NCI-H524 treated with DMSO at 0.1 percent for 48 hours (cell line): ENCODE results near the gene HYDIN.
"Not testable (repeated sequence)": the region's sequence is repeated elsewhere in the genome, so short reads cannot be mapped to it uniquely, and the experiment has no call there.

ENCODE experiments used
- DNase-seq: peaks from one replicate; lab custom pipeline; 2025; lab: John Stamatoyannopoulos, UW

The HYDIN gene

GRCh38 chr16:71225145-71225544, 5.4 kb downstream of the HYDIN start:
- DNase-seq, result no peak

GRCh38 chr16:71218306-71218963, 12.1 kb downstream of the HYDIN start:
- DNase-seq, result no peak

DNA sequence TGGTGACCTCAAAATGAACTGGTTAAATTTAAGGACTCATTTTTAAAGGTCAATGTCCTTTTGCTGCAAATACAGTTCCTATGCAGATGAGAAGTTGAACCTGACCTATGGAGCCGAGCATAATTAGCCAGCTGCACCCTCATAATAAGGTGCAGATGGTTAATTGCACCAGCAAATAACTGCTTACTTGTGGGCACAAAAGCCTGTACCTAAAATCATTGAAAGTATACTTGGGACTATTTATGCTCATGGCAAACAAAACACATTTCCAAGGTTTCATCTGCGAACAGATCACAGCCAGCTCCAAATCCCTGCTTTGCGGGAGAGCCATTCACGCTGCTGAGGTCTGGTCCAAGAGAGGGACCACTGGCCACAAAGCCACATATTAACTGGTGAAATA, 13.0 kb downstream of the HYDIN start:
- DNase-seq, result no peak

GRCh38 chr16:71216714-71217113, 13.8 kb downstream of the HYDIN start:
- DNase-seq, result no peak

- DNase-seq, result no peak
These were observed 15.7 kb downstream of the HYDIN start for GRCh38 chr16:71214746-71215381.

- no peak for DNase-seq
These were observed 24.9 kb downstream of the HYDIN start for GRCh38 chr16:71205482-71206131.

- DNase-seq, result no peak
These were observed 26.9 kb downstream of the HYDIN start for GRCh38 chr16:71203631-71204030.

DNA sequence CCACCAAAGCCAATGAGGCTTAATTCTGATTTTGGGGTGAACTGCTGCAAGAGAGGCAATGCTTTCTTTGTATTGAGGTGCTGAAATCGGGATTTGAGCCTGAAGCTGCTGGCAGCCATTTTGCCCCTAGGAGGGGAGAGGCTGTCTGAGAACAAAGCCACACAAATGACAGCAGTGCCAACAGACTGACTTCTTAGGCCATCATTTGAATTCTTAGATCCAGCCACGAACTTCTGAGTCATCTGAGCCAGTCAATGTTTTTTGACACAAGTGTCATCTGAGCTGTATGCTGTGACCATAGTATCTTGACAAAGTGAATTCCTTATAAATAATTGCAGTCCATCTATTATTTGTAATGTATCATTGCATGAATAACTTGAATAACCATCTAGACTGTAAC, 29.0 kb downstream of the HYDIN start:
- no peak for DNase-seq

- DNase-seq, result no peak
These were observed 29.5 kb downstream of the HYDIN start for GRCh38 chr16:71201054-71201453.

GRCh38 chr16:71198408-71198807, 32.1 kb downstream of the HYDIN start:
- DNase-seq, result no peak

GRCh38 chr16:71192387-71192786, 38.1 kb downstream of the HYDIN start:
- DNase-seq, result no peak

GRCh38 chr16:71188956-71189712, 41.4 kb downstream of the HYDIN start:
- DNase-seq, result no peak

DNA sequence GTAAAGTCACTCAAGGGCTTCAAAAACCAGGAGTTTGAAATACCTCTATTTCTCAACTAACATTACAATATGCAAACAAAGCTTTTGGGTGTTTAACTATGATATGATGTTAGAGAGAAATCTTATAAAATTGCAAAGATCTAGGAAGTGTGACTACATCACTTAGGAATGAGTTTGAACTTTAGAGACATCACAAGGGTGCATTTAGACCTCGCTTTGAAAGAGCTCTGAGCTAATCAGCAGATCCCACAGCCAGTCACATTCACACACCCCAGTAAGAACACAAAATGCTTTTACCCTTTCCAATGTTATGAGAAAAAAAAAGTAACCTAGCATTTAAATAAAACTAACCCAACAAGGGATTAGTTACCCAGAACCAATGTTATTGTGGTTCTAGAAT, 45.2 kb downstream of the HYDIN start:
- DNase-seq, result no peak

GRCh38 chr16:71179569-71179968, 51.0 kb downstream of the HYDIN start:
- DNase-seq, result no peak

- no peak for DNase-seq
These were observed 57.9 kb downstream of the HYDIN start for GRCh38 chr16:71172481-71173207.

DNA sequence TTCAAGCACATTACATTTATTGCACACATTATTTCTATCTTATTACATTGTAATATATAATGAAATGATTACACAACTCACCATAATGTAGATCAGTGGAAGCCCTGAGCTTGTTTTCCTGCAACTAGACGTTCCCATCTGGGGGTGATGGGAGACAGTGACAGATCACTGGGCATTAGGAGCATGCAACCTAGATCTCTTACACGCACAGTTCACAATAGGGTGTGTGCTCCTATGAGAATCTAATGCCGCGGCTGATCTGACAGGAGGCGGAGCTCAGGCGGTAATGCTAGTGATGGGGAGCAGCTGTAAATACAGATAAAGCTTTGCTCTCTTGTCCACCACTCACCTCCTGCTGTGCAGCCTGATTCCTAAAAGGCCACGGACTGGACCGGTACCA, 69.5 kb downstream of the HYDIN start:
- not testable (repeated sequence) for DNase-seq

- not testable (repeated sequence) for DNase-seq
These were observed 73.2 kb downstream of the HYDIN start for GRCh38 chr16:71157278-71157677.

- DNase-seq, result not testable (repeated sequence)
These were observed 77.2 kb downstream of the HYDIN start for GRCh38 chr16:71153329-71153728.

GRCh38 chr16:71151654-71152053, 78.9 kb downstream of the HYDIN start:
- not testable (repeated sequence) for DNase-seq

GRCh38 chr16:71143246-71143645, 87.3 kb downstream of the HYDIN start:
- DNase-seq, result not testable (repeated sequence)

DNA sequence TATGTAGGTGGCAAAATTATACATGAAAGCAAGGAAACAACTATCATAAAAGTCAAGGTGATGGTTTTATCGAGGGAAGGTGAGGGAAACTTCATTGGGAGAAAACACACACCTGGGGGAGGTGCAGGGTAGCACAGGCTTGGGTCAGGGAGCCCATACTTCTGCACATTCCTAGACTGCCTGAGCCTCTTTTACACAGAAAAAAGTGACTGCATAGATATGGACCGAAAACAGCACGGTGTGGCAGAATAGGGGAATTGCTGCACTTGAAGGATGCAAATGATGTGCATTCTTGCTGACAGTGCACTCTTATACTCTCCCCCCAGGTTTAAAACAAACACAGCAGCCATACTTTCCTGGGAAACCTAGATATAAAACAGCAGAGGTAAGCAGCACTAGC, 120.0 kb downstream of the HYDIN start:
- DNase-seq, result not testable (repeated sequence)

DNA sequence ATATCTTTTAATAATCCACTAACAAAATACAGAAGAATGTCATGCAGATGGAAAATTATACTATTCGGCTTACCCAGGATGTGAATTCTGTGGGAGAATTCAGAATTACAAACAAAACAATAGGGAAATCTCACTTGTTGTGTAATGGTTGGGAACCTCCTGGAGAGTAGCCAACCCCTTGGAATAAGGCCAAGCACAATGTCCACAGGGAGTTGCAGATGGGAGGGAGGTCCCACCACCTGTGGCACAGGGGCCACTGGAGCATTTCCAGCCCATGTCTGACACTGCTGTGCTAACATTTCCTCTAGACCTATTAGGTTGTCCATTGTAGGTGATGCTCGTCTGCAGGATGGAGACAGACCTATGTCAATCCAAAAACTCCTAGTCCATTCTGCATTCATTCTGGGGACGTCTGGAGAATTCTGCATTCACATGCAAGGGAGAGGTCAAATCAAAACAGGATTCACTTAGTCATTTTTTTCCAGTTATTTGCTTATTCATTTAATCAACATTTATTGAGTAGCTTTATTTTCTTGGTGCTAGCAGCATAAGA, 120.8 kb downstream of the HYDIN start:
- DNase-seq, result not testable (repeated sequence)
